Lung (tissue), 12 donors: ENCODE data around the gene KRTAP21-3. TPM values are rescaled to one million over a fixed set of nuclear protein-coding genes. Genes with fewer than 3 reads are reported as not detected.

ENCODE experiments used
- ATAC-seq: fragments of 200-7000 bp; cut with Tn5 transposase; one replicate; pipeline ENCODE4 v1.9.1; 2020; ENCODE audit warnings: moderate number of reproducible peaks; ENCODE audit not compliant: insufficient read depth, low FRiP score
- DNase-seq, 3 donors: peaks; one replicate each; pipeline ENCODE4 v3.0.0-alpha.2; 2013 to 2017
- H3K27ac ChIP-seq, 2 donors: one replicate each; pipeline ENCODE4 v1.5.1; 2013; ENCODE audit warnings: mild to moderate bottlenecking in 2 of 2, moderate library complexity in 2 of 2, control low read depth in 1 of 2, inconsistent platforms in 1 of 2, low read depth in 1 of 2, low read length in 1 of 2
- H3K27me3 ChIP-seq, 3 donors: one replicate each; pipeline ENCODE4 v1.5.1; 2013; ENCODE audit warnings: low read length in 2 of 3; ENCODE audit not compliant: control insufficient read depth in 3 of 3, insufficient read depth in 3 of 3
- H3K36me3 ChIP-seq, 4 donors: one replicate each; pipeline ENCODE4 v1.5.1; 2013; ENCODE audit warnings: low read length in 4 of 4, mild to moderate bottlenecking in 1 of 4, moderate library complexity in 1 of 4; ENCODE audit not compliant: control insufficient read depth in 4 of 4, insufficient read depth in 4 of 4
- H3K4me1 ChIP-seq, 5 donors: one replicate each; pipeline ENCODE4 v1.5.1; 2013; ENCODE audit warnings: low read length in 5 of 5, mild to moderate bottlenecking in 2 of 5, moderate library complexity in 1 of 5; ENCODE audit not compliant: control insufficient read depth in 5 of 5, insufficient read depth in 5 of 5
- H3K4me3 ChIP-seq: one replicate; pipeline ENCODE4 v1.5.1; 2013; ENCODE audit warnings: mild to moderate bottlenecking, control low read depth, moderate library complexity
- H3K9ac ChIP-seq, 2 donors: one replicate each; pipeline ENCODE4 v1.5.1; 2013; ENCODE audit warnings: low read length in 2 of 2, control low read depth in 1 of 2; ENCODE audit not compliant: insufficient read depth in 1 of 2
- H3K9me3 ChIP-seq, 4 donors: one replicate each; pipeline ENCODE4 v1.5.1; 2013; ENCODE audit warnings: low read length in 3 of 4, mild to moderate bottlenecking in 1 of 4, moderate library complexity in 1 of 4; ENCODE audit not compliant: control insufficient read depth in 4 of 4, insufficient read depth in 3 of 4
- WGBS, 2 donors: extraction: QIAGEN DNeasy Blood & Tissue Kit; methylation state at CpG; one replicate each; pipeline ENCODE4 v1.1.7; 2013; 5-methylcytosine and 5-hydroxymethylcytosine counted together
- polyA plus RNA-seq, 2 donors: library from polyadenylated mRNA; stranded (reverse); fragments of 200-250 nt; gene quantifications; one replicate each; pipeline ENCODE4 v1.2.1, GENCODE V29; 2013
- total RNA-seq, 2 donors: library from RNA; depleted of rRNA in 1 of 2; stranded (reverse); fragments of >200 nt in 1 of 2; gene quantifications; one replicate each; pipeline ENCODE4 v1.2.1, GENCODE V29; 2014 to 2021
- TF ChIP-seq, protein P1 (sequence below): IDR thresholded peaks from 2 replicates; pipeline ENCODE4 v1.5.1; 2012; ENCODE audit warnings: mild to moderate bottlenecking; ENCODE audit errors: control extremely low read depth, extremely low read depth
- donor health status: control.
- donor health status: control.
- donor health status: Bipolar disorder and iron deficiency.
- donor health status: healthy.
- donor health status: DM: yes; HTN: yes; CAD: no.

KRTAP21-3 gene
- total and polyA plus RNA-seq, 4 donors: not detected

DNA sequence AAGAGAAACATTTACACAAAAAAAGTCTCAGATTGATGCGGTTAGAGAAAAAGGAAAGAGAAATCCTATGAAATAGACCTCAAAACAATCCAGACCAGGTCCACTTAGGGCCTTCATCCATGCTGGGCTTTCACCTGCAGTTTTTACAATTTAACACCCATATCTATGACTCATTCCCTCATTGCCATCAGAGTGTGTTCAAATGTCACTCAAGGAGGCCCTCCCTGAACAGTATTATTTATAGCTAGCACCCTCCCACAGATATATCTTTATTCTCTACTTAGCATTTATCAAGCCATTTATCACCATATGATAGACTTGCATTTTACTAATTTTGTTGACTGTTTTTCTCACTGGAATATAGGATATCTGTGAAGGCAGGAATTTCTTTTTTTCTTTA, 824 bp upstream of the KRTAP21-3 start:
- ATAC-seq (no peak), DNase-seq (no peak)
- Histone ChIP-seq H3K4me1 (no peaks in the 10 kb centered on the region), H3K27ac (no peak overlapping the region), H3K4me3 (no peak overlapping the region), H3K9ac (no peak overlapping the region), H3K9me3 (no peaks in the 10 kb centered on the region), H3K36me3 (no peaks in the 10 kb centered on the region), H3K27me3 (no peaks in the 10 kb centered on the region)
- WGBS, 2 donors: 93 to 100% methylated on average over 1 of the region's 1 CpG
- TF ChIP-seq, protein P1, sequence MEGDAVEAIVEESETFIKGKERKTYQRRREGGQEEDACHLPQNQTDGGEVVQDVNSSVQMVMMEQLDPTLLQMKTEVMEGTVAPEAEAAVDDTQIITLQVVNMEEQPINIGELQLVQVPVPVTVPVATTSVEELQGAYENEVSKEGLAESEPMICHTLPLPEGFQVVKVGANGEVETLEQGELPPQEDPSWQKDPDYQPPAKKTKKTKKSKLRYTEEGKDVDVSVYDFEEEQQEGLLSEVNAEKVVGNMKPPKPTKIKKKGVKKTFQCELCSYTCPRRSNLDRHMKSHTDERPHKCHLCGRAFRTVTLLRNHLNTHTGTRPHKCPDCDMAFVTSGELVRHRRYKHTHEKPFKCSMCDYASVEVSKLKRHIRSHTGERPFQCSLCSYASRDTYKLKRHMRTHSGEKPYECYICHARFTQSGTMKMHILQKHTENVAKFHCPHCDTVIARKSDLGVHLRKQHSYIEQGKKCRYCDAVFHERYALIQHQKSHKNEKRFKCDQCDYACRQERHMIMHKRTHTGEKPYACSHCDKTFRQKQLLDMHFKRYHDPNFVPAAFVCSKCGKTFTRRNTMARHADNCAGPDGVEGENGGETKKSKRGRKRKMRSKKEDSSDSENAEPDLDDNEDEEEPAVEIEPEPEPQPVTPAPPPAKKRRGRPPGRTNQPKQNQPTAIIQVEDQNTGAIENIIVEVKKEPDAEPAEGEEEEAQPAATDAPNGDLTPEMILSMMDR: no peak

DNA sequence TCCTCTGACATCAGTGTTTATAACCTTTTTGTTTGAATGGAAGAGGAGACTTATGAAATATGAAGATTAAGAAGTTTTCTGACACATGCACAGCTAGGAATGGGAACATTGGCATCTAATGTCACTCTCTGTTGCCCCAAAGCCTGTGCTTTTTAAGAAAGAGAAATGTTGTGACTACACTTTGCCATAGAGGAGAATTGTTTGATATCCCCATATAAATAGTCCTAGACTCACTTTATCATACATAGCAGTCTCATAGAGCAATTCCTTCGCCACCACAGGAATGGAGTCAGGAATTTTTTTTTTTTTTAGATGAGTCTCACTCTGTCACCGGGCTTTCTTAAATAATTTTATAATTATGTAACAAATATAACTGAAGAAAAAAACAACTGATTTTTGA, 1.5 kb downstream of the KRTAP21-3 start:
- H3K4me3 ChIP-seq: no peak overlapping the region
- no peak overlapping the region for H3K27ac ChIP-seq
- TF ChIP-seq, protein P1: no peak
- no peaks in the 10 kb centered on the region for H3K27me3 ChIP-seq
- no peak for ATAC-seq
- H3K9ac ChIP-seq: no peak overlapping the region
- no peaks in the 10 kb centered on the region for H3K36me3 ChIP-seq
- DNase-seq: no peak
- H3K9me3 ChIP-seq: peaks cover 0 to 2% (median 0%) of the 10 kb centered on the region in 4 donors
- no peaks in the 10 kb centered on the region for H3K4me1 ChIP-seq
- WGBS, 2 donors: 90 to 93% methylated on average over 2 of the region's 2 CpGs

DNA sequence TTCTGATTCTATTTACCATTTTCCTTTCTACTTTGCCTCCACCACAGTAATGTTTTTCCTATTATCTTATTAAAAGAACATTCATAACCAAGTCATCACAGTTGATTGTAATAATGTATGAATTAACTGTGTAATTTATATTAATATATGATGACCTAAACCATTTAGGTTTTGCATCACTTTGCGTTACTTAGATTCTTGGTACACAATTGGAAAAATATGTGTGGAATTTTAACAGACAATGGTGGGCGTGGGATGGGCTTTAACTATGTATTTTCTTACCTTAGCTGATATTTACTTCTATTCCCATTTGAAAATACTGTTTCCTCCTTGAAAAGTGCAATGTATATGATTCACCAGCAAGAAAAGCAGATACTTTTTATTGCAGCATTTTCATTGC, 3.6 kb downstream of the KRTAP21-3 start:
- H3K27ac ChIP-seq: no peak overlapping the region
- ATAC-seq (no peak), DNase-seq (no peak)
- H3K9me3 ChIP-seq: peaks cover 0 to 3% (median under 1%) of the 10 kb centered on the region in 4 donors
- TF ChIP-seq, protein P1: no peak
- no peak overlapping the region for H3K9ac ChIP-seq
- no peak overlapping the region for H3K4me3 ChIP-seq
- no peaks in the 10 kb centered on the region for H3K4me1 ChIP-seq
- H3K36me3 ChIP-seq: no peaks in the 10 kb centered on the region
- H3K27me3 ChIP-seq: no peaks in the 10 kb centered on the region
- WGBS, 2 donors: 84 to 89% methylated on average over 2 of the region's 2 CpGs

GRCh38 chr21:30714456-30714855, 4.1 kb downstream of the KRTAP21-3 start:
- Histone ChIP-seq H3K27me3 (no peaks in the 10 kb centered on the region), H3K27ac (no peak overlapping the region), H3K9me3 (peaks cover 0 to 3% (median under 1%) of the 10 kb centered on the region in 4 donors), H3K4me1 (no peaks in the 10 kb centered on the region), H3K9ac (no peak overlapping the region), H3K36me3 (no peaks in the 10 kb centered on the region), H3K4me3 (no peak overlapping the region)
- TF ChIP-seq, protein P1: no peak
- WGBS, 2 donors: 64 to 74% methylated on average over 3 of the region's 3 CpGs
- DNase-seq: no peak
- no peak for ATAC-seq
